ENCODE measurements around the gene SLC66A2.
A peak's percentile ranks its signal among the peaks of the same experiment; 100 is the strongest.
"Not testable (repeated sequence)": the region's sequence is repeated elsewhere in the genome, so short reads cannot be mapped to it uniquely, and the experiment has no call there.

The SLC66A2 gene

DNA sequence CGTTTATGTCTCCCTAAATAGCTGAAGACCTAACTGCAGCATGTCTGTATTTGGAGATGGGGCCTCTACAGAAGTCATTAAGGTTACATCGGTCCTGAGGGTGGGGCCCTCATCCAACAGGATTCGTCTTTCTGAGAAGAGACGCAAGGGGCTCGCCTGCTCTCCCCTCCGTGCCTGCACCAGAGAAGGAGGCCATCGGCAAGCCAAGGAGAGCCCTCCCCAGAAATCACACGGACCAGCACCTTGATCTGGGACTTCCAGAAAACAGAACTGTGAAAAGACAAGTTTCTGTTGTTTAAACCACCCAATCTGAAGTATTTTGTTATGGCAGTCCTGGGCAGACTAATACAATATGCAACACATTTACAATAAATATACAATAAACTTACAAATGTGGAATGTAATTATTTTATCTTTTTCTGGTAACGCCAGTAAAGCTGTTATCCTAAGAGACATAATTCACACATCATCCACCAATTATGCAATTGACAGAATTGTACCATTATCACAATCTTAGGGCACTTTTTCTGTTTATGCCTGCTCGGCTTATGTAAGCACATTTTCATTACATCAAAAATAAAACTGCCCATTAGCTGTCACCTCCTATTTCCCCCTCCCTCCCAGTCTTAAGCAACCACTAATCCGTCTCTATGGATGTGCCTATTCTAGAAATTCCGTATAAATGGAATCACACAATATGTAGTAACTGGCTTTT, 19.1 kb upstream of the SLC66A2 start:
- DNase-seq, result no peak

DNA sequence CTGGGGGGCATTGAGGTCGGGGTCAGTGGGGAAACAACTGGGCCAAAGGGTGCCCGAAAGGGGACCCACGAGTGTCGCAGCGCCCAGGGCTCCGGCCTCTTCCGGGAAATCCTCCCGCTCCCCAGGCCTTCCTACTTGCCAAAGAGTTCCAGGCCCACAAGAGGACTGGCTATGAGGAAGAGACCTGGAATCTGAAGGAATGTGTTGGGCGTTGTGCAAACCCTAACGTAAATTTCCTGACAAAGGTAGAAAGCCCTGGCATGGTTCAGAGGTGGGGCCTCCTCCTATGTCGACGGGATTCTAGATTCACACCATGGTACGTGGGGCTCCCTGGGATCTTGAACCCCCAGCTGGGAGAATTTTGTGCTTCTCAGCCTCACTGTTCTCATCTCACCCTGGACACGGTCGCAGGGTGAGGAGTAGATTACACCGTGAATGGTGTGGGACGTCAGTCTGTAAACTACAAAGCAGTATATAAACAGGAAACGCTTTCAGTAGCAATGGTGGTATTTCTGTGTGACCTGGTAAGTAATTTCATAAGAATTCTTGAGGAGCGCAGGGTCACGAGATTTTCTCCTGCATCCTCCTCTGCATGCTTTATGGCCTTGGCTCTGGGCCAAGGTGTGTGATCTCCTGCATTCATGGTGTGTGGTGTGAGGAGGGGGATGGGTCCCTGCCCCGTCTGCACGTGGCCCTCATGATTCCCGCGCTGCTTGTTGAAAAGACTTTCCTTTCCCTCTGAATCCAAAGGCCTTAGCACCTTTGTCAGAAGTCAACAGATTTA, 13.9 kb upstream of the SLC66A2 start:
- no peak for DNase-seq

DNA sequence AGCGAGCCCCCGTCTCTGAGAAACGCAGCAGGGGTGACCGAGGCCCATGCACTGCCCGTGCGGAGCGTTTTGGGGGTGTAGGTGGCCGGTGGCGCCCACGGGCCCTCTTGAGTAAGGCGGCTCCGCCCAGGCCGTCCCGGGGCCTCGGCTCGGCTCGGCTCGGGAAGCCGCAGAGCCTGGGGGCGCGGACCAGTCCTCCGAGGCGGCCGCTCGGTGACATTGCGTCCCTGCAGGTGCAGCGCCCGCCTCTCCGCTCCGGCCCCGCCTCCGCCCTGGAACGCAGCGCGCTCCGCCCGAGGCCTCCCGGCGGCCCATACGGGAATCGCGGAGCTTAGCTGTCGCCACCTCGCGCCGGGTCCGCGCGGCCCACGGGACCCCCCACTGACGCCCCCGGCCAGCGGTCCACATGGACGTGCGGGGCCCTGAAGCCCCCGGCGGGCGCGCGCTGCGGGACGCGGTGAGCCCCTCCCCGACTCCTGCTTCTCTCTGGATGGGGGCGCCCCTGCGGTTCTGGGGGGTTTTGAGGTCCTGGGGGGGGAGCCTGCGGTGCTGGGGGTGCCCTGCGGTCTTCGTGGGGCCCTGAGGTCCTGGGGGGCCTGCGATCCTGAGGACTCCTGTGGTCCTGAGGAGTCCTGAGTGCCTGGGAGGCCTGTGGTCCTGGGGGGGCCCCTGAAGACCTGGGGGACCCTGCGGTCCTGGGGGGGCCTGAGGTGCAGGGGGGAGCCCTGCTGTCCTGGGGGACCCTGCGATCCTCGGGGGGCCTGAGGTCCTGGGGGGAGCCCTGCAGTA, 13.1 kb upstream of the SLC66A2 start, which contains the start of gene HSBP1L1:
Gene HSBP1L1, plus strand, starts transcription at position 314 of the 789 bp plus-strand sequence. Its CDS starts 93 bp downstream, at position 407.
- DNase-seq, result peak; percentile 46

DNA sequence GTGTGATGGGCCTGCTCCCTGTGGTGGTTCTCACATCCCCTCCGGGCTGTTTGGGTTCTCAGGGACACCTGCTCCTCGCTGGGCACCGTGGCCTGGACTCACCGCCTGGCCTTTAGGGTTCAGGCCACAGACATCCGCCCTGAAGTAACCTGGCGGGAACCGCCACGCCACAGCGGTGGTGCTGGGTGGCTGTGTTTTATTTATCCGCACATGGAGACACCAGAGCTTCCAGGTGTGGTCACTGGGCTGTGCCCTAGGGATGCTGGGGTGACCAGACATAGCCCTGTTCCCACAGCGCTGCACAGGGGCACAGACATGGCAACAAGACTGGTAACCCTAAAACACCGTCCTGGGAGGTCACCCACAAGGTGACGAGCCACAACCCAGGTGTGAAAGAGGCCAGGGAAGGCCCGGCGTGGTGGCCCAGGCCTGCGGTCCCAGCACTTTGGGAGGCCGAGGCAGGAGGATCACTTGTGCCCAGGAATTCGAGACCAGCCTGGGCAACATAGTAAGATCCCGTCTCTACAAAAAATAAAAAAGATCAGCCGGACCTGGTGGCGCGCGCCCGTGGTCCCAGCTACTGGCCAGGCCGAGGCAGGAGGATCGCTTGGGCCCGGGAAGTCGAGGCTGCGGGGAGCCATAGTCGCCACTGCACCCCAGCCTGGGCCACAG, 12.3 kb upstream of the SLC66A2 start:
- DNase-seq, result no peak

DNA sequence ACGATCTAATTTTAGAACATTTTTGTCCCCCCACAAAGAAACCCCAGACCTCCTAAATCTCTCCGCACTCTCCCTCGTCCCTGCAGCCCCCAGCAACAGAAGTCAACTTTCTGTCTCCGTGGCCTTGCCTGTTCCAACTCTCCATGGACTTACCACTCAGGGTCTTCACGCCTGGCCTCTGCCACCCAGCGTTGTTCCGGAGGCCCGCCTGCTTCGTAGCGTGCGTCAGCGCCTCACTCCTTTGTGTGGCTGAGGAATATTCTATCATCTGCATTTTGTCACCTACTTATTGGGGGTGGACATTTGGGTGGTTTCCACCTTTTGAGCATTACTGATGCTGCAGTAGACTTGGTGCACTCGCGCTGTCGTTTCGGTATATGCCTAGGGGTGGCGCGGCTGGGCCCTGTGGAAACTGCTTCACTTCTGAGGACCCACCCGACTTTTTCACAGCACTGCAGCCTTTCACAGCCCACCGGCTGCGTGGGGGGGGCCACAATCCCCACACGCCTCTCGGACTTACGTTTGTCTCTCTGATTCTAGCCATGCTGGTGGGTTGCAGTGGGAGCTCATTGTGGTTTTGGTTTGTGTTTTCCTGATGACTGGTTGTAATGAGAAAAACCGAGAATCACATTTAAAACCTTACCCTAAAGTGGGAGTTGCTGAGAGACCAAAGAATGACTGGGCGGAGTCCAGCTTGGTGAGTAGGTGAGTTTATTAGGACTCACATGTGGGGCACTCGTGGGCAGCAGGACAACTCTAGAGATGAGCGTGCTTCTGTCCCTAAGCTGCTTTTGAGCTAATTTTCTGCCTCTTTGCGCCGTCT, 11.6 kb upstream of the SLC66A2 start:
- peak; percentile 29 for DNase-seq

DNA sequence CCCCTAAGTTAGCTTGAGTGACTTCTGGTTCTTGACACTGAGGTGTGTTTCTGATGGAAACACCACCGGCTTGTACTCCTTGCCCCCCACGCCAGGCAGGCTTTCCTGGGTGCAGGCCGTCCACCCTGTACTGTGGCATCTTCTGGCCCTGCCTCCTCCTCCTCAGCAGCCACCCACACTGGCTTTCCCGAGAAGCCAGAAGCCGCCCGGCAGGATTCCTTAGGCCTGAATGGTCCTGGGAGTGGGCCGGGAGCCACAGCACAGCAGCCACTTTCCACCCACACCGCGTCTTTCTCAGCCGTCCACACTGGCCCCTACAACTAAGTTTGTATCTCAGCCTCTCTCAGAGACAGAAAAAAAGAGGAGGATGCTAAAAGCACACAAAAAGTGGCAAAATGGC, 10.9 kb upstream of the SLC66A2 start:
- no peak for DNase-seq

DNA sequence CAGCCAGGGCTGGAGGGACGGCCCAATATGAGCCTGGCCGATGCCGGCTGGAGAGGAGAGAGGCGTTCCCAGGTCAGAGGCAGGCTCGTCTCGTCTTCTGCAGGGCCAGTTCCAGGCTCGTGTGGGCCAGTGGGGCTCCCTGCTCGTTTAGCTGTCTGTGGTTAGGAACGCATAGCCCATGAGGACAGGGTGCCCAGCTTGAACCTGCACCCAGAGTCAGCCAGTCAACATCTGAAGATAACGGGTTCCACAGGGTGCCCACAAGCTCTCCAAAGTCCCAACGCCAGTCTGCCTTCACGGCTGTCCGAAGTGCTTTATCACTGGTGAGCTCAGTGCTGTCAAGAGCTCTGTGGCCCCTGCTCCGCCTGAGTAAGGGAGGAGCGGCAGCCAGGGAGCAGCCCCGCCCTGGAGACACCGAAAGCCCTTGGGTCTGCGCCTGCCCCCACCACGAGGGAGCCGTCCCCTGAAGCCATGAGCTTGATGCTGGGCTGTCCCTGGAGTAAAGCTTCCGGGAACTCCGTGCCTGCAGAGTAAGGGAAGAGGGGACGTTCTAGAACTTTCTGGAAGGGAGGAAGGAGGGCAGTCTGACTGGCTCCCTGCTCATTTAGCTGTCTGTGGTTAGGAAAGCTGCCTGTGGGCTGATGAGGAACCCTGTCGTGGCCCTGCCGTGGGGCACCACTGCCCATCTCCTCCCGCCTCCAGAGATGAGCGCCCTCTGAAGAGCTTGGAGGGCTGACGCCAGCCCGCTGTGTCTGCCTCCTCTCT, 10.3 kb upstream of the SLC66A2 start:
- no peak for DNase-seq

DNA sequence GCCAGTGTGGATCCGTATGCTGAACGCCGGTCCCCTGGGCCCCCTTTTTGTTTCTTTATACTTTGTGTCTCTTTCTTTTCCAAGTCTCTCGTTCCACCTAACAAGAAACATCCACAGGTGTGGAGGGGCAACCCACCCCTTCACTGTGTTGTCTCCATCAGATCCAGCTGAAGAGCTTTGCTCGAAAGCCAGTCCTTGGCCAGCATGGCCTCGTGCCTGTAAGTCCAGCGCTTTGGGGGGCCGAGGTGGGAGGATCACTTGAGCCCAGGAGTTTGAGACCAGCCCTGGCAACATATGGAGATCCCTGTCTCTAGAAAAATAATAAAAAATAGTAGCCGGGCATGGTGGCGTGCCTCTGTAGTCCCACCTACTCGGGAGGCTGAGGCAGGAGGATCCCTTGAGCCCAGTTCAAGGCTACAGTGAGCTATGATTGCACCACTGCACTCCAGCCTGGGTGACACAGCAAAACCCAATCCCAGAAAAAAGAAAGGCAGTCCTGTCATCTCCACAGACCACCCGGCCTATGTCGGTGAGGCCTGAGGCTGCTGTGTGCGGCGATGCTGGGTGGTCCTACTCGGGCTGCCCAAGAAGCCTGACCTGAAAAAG, 9.6 kb upstream of the SLC66A2 start:
- no peak for DNase-seq

DNA sequence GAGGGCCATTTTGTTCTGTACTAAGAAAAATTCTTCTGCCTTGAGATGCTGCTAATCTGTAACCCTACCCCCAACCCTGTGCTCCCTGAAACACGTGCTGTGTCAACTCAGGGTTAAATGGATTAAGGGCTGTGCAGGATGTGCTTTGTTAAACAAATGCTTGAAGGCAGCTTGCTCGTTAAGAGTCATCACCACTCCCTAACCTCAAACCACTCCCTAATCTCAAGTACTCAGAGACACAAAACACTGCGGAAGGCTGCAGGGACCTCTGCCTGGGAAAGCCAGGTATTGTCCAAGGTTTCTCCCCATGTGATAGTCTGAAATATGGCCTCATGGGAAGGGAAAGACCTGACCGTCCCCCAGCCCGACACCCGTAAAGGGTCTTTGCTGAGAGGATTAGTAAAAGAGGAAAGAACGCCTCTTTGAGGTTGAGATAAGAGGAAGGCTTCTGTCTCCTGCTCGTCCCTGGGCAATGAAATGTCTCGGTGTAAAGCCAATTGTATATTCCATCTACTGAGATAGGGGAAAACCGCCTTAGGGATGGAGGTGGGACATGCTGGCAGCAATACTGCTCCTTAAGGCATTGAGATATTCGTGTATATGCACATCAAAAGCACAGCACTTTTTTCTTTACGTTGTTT, 8.8 kb upstream of the SLC66A2 start:
- not testable (repeated sequence) for DNase-seq

DNA sequence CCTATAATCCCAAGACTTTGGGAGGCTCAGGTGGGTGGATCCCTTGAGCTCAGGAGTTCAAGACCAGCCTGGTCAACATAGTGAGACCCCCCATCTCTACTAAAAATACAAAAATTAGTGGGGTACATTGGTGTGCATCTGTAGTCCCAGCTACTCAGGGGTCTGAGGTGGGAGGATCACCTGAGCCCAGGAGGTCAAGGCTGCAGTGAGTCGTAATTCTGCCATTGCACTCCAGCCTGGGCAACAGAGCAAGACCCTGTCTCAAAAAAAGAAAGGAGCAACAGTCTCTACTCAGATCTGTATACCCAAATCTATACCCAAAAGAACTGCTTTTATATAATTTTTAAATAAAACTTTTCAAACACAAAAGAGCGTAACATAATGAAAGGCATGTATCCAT, 7.5 kb upstream of the SLC66A2 start:
- DNase-seq, result no peak

DNA sequence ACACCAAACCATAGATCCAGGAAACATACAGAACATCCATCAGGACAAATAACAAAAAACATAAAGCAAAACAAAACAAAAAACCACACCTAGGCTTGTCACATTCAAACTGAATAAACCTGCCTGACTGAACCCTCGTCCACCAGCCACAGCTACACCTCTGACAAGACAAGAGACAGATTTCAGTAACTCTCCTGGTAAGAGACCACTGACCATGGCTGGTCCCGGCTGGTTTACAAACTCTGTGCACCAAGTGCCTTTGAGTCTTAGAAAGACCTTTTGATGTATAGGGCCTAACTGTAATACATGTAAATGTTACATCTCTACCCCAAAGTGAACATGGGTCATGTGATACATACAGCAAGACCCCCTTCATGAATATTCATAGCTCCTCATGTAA, 4.8 kb upstream of the SLC66A2 start:
- DNase-seq, result no peak

DNA sequence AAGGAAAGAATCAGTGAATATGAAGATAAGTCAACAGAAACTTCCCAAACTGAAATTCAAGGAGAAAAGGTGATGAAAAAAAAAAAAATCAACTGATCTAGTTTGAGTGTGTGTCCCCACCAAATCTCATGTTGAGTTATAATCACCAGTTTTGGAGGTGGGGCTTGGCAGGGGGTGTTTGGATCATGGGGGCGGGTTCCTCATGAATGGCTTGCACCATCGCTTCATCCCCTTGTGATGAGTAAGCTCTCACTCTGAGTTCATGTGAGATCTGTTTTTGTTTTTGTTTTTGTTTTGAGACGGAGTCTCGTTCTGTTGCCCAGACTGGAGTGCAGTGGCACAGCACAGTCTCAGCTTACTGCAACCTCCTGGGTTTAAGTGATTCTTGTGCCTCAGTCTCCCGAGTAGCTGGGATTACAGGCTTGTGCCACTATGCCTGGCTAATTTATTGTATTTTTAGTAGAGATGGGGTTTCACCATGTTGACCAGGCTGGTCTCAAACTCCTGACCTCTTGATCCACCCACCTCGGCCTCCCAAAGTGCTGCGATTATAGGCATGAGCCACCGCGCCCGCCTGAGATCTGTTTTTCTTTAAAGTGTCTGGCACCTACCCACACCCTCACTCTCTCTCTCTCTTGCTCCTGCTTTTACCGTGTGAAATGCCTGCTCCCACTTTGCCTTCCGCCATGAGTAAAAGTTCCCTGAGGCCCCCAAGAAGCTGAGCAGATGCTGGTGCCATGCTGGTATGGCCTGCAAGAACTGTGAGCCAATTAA, 4.0 kb upstream of the SLC66A2 start:
- no peak for DNase-seq

DNA sequence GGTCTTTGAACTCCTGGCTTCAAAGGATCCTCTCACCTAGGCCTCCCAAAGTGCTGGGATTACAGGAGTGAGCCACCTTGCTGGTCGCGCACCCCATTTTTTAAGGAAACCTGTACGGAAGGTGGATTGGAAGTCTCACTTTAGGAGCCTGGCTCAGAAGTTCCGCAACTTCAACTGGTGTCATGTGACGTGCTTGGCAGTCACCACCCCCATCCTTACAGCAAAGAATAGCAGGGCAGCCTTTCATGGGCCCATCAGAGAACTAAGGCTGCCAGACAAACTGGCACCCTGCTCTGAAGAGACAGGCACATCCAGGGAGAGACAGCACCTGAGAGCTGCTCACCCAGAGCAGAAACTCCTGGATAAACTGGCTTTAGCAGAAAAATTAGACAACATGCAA, 3.3 kb upstream of the SLC66A2 start:
- DNase-seq, result no peak

DNA sequence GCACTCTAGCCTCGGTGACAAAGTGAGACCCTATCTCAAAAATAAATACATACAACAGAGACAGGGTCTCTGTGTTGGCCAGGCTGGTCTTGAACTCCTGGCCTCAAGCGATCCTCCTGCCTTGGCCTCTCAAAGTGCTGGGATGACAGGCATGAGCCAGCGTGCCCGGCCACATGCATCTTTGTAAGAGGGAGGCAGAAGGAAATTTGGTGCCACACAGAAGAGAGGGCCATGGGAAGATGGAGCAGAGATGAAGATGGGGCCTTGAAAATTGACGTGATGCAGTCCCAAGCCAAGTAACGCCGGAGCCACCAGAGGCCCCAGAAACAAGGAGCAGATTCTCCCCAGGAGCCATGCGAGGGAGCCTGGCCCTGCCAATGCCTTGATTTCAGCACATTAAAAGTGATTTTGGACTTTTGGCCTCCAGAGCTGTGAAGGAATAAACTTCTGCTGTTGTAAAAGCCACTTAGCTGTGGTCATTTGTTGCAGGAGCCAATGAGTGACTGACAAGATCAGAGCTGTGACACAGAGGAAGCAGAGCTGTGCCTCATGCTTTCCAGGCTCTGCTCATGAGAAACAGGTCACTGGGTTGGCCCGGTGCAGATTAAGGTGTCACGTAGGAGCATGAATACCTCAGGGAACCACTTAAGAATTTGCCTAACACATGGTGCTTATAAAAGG, 2.7 kb upstream of the SLC66A2 start:
- DNase-seq, result no peak

DNA sequence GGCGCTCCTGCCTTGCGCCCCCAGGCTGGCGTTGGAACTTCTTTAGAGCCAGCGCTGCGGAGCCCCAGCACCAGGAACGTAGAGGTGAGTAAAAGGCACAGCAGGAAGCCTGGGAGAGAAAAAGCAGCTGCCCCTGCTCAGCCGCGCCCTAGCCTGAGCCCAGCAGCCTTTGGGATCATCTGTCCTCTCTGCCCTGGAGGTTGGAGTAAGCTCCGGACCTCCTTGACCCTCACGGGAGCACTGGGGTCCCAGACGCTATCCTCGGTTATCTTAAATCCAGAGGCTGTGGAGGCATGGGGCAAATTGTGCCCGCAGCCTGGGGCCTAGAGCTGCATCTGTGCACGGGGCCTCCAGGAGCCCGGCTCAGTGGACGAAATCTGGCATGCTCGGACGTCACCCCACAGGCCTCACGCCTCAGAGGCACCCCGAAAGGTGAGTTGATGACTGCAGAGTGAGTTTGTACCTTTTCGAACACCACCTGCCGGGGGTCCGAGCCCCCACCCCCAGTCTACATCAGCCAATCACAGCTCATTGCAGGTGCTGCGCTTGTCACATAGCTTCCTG, 1.6 kb upstream of the SLC66A2 start:
- DNase-seq, result no peak

DNA sequence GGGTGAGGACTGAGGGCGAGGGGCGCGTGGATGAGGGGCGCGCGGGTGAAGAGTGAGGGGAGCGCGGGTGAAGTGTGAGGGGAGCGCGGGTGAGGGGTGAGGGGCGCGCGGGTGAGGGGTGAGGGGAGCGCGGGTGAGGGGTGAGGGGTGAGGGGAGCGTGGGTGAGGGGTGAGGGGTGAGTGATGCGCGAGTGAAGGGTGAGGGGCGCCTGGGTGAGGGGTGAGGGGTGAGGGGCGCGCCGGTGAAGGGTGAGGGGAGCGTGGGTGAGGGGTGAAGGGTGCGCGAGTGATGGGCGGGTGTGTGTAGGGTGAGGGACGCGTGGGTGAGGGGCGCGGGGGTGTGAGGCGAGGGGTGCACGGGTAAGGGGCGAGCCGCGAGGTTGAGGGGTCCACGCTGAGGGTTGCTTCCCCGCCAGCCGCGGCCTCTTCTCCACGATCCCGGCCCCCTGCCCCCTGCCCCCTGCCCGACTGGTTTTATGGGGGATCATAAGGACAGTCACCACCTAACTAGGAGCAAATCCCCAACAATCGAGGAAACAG, 1.1 kb upstream of the SLC66A2 start:
- no peak for DNase-seq

DNA sequence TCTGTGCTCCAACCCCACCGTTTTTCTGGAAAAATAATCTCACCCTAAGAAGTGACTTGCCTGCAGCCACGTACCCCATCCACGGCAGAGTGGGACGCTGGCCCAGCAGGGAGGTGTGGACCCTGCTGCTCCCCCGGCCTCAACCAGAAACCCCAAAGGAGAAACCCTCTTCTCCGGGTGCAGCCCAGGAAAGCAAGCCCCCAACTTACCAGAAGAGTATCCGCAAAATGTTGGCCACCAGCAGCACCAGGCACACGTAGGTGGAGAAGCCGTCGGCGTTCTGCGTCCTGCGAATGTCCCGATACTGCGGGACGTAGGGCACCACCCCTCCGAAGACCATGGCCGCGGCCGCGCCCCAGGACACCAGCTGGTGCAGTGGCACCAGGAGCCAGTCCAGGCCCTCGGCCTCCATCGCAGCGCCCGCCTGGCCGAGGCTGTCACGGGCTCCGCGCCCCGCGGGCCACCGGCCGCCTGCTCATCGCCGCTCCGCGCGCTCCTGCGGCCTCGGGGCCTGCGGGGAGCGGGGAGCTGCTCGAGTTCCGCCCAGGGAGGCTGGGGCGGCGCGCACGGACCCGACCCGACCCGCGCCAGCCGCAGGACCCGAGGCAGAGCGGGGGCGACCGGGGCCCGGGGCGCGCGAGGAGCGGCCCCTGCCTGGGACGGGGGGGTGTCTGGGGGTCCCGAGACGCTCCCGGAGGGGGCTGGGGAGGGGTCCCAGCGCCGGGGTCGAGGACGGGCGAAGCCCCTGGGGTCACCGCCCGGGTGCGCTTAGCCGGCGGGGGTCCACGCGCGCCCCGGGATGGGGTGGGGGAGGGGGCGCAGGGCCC, 725 bp downstream of the SLC66A2 start:
- no peak for DNase-seq

Data from effector CD4-positive, alpha-beta T cell (primary cell).